BJ (cell line): ENCODE results near the gene SPRY4. TPM values are rescaled to one million over a fixed set of nuclear protein-coding genes. Genes with fewer than 3 reads are reported as not detected.
"Not testable (repeated sequence)": the region's sequence is repeated elsewhere in the genome, so short reads cannot be mapped to it uniquely, and the experiment has no call there.

Source experiments
- CTCF ChIA-PET: fragments of 350-600 bp; formaldehyde crosslinking; extraction: SDS; loops from one replicate; lab custom pipeline; 2021; ENCODE audit warnings: antibody characterized with exemption, inconsistent platforms; lab: Yijun Ruan, JAX
- POLR2A ChIA-PET: fragments of 300-600 bp; sonication (Branson Sonifier 250); formaldehyde crosslinking; extraction: SDS; loops from one replicate; lab custom pipeline; 2021; ENCODE audit warnings: antibody characterized with exemption; lab: Charles Lee
- DNase-seq: peaks from one replicate; pipeline ENCODE4 v3.0.0-alpha.2; 2011; ENCODE audit warnings: low read depth
- H3K27me3 ChIP-seq: 2 replicates; pipeline ENCODE4 v1.6.0; 2011; ENCODE audit warnings: low read length; ENCODE audit not compliant: control insufficient read depth, insufficient read depth
- H3K36me3 ChIP-seq: 2 replicates; pipeline ENCODE4 v1.5.1; 2011; ENCODE audit warnings: low read length; ENCODE audit not compliant: control insufficient read depth, insufficient read depth
- H3K4me3 ChIP-seq: 2 replicates; pipeline ENCODE4 v1.5.1; 2011; ENCODE audit warnings: low read depth, mild to moderate bottlenecking, control low read depth, low read length
- polyA plus RNA-seq: library from polyadenylated mRNA; depleted of rRNA; stranded (reverse); fragments of >200 nt; gene quantifications from 2 replicates; pipeline ENCODE4 v1.2.3, GENCODE V29; 2011
- TF ChIP-seq, protein P1 (sequence below): IDR thresholded peaks from 2 replicates; pipeline ENCODE4 v1.5.1; 2011; ENCODE audit warnings: low read depth, mild to moderate bottlenecking, control low read depth, inconsistent platforms, low read length, moderate library complexity; ENCODE audit not compliant: insufficient read depth

Gene SPRY4
- polyA plus RNA-seq, 1 experiment, result 13.0 TPM

DNA sequence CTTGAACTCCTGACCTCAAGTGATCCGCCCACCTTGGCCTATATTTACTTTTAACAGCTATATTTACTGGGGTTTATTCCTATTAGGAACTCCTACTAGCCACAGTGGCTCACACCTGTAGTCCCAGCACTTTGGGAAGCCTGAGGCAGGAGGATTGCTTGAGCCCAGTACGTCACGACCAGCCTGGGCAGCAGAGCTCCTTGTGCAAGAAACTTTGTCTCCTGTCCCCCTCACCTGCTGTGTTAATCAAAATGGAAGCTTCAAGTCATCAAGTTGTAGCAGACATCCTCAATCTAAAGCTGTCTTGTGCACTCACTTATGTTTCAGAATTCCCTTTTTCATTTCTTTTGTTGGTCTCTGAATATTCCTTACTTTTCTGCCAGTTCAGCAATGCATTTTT is 15.0 kb upstream of the SPRY4 start:
- Histone ChIP-seq H3K27me3 (no peaks in the 10 kb centered on the region), H3K4me3 (no peak overlapping the region), H3K36me3 (no peaks in the 10 kb centered on the region)
- TF ChIP-seq, protein P1, sequence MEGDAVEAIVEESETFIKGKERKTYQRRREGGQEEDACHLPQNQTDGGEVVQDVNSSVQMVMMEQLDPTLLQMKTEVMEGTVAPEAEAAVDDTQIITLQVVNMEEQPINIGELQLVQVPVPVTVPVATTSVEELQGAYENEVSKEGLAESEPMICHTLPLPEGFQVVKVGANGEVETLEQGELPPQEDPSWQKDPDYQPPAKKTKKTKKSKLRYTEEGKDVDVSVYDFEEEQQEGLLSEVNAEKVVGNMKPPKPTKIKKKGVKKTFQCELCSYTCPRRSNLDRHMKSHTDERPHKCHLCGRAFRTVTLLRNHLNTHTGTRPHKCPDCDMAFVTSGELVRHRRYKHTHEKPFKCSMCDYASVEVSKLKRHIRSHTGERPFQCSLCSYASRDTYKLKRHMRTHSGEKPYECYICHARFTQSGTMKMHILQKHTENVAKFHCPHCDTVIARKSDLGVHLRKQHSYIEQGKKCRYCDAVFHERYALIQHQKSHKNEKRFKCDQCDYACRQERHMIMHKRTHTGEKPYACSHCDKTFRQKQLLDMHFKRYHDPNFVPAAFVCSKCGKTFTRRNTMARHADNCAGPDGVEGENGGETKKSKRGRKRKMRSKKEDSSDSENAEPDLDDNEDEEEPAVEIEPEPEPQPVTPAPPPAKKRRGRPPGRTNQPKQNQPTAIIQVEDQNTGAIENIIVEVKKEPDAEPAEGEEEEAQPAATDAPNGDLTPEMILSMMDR, result no peak
- no peak for DNase-seq
- CTCF ChIA-PET, result interaction anchor here (1.3 kb wide), 1 partner anchor 212 kb away, joined by 3 read pairs; no protein-coding TSS in a partner anchor
- POLR2A ChIA-PET, result no interaction called here

DNA sequence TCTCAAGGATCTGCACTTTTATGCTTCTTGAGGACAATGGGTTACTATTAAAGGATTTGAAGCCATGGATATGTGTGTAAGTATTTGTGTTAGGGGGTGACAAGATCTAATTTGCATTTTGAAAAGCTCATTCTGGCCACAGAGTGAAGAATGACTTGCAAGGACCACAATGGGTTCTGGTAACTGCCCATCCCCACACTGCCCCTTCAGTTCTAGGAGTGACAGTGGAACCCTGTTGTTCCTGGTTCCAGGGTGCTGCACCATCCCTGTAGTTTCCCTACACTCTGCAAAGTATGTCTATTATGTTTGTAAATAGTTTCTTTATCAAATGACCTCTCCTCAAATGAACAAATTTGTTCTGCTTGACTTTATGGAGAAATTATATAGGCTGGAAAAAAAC is 9.7 kb upstream of the SPRY4 start:
- no peak for DNase-seq
- no peaks in the 10 kb centered on the region for H3K27me3 ChIP-seq
- CTCF ChIA-PET, result interaction anchor here (1.0 to 1.3 kb wide), 2 partner anchors 10 to 320 kb away, joined by 3 read pairs; no protein-coding TSS in a partner anchor
- H3K4me3 ChIP-seq, result no peak overlapping the region
- H3K36me3 ChIP-seq, result no peaks in the 10 kb centered on the region
- TF ChIP-seq, protein P1, result no peak
- POLR2A ChIA-PET, result interaction anchor here (0.7 kb wide), 1 partner anchor 256 kb away, joined by 3 read pairs; no protein-coding TSS in a partner anchor

DNA sequence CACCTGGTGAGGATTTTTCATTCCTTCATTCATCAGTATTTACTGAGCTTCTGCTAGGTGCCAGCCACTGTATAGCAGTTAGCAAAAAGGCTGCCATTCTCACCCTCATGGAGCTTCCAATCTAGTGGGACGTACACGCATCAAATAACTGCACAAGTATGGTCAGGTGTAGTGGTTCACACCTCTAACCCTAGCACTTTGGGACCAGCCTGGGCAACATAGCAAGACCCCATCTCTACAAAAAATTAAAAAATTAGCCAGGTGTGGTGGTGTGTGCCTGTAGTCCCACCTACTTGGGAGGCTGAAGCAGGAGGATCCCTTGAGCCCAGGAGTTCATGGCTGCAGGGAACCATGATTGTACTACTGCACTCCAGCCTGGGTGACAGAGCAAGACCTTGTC is 8.9 kb upstream of the SPRY4 start:
- DNase-seq, H3K4me3 ChIP-seq, POLR2A ChIA-PET, H3K36me3 ChIP-seq, H3K27me3 ChIP-seq: not testable (repeated sequence)
- CTCF ChIA-PET, result interaction anchor here (1.0 kb wide), 1 partner anchor 321 kb away, joined by 3 read pairs; no protein-coding TSS in a partner anchor

DNA sequence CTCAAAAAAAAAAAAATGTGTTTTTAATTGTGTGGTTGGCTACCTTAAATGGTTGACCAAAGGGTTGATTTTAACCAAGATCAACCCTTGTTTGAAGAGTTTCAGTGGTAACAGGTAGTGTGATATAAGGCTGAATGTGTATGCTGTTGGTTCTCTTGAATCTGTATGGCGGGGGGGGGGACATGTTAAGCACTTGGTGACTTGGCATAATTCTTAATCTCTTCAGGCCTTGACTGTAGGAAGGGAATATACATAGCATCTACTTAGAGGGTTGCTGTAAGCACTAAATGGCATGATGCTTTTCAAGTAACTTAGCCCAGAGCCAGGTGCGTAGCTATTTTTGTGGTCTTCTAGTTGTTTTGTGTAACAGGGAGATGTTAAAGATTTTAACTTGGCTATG is 5.6 kb upstream of the SPRY4 start:
- TF ChIP-seq, protein P1, result no peak
- Histone ChIP-seq H3K36me3 (no peaks in the 10 kb centered on the region), H3K4me3 (no peak overlapping the region), H3K27me3 (no peaks in the 10 kb centered on the region)
- no peak for DNase-seq
- POLR2A ChIA-PET, result no interaction called here
- CTCF ChIA-PET, result interaction anchor here (0.6 to 0.7 kb wide), 2 partner anchors 292 to 489 kb away, joined by 3 to 5 read pairs; no protein-coding TSS in a partner anchor

DNA sequence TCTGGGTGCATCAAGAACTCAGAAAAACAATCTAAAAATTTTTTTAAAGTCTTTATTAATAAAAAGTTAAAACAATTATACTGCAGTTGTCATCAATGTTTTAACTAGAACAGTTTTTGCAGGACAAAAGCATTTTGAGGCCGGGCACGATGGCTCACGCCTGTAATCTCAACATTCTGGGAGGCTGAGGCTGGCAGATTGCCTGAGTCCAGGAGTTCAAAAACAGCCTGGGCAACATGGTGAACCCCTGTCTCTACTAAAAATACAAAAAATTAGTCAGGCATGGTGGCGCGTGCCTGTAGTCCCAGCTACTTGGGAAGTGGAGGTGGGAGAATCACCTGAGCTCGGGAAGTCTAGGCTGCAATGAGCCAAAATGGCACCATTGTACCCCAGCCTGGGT is 5.2 kb upstream of the SPRY4 start:
- CTCF ChIA-PET, result interaction anchor here (0.5 to 0.7 kb wide), 3 partner anchors 216 to 489 kb away, joined by 3 to 5 read pairs (median 3); no protein-coding TSS in a partner anchor

More for the DNA sequence above, 5.2 kb upstream of the SPRY4 start:
- TF ChIP-seq, protein P1, result no peak
- no peak overlapping the region for H3K4me3 ChIP-seq
- H3K36me3 ChIP-seq, result no peaks in the 10 kb centered on the region
- H3K27me3 ChIP-seq, result no peaks in the 10 kb centered on the region
- no peak for DNase-seq
- POLR2A ChIA-PET, result interaction anchor here (0.5 kb wide), 1 partner anchor 12 kb away, joined by 3 read pairs; no protein-coding TSS in a partner anchor
